Measurements from ENCODE around the gene SLC22A2.

Gene SLC22A2

GRCh38 chr6:160273196-160273595 lies 14.6 kb upstream of the SLC22A2 start:
- DNase-seq: no peak

GRCh38 chr6:160272707-160273106 lies 14.1 kb upstream of the SLC22A2 start:
- no peak for DNase-seq

- no peak for DNase-seq
Measured at GRCh38 chr6:160270347-160270746, 11.7 kb upstream of the SLC22A2 start.

GRCh38 chr6:160269771-160270170 lies 11.2 kb upstream of the SLC22A2 start:
- DNase-seq: no peak

- no peak for DNase-seq
Measured at GRCh38 chr6:160269023-160269521, 10.5 kb upstream of the SLC22A2 start.

GRCh38 chr6:160267102-160267501 lies 8.5 kb upstream of the SLC22A2 start:
- DNase-seq: no peak

GRCh38 chr6:160265869-160266476 lies 7.4 kb upstream of the SLC22A2 start:
- no peak for DNase-seq

GRCh38 chr6:160264061-160264612 lies 5.5 kb upstream of the SLC22A2 start:
- DNase-seq: no peak

GRCh38 chr6:160263196-160263939 lies 4.7 kb upstream of the SLC22A2 start:
- no peak for DNase-seq

- no peak for DNase-seq
Measured at GRCh38 chr6:160261991-160262680, 3.5 kb upstream of the SLC22A2 start.

- DNase-seq: no peak
Measured at GRCh38 chr6:160260803-160261450, 2.3 kb upstream of the SLC22A2 start.

- no peak for DNase-seq
Measured at GRCh38 chr6:160260367-160260766, 1.7 kb upstream of the SLC22A2 start.

- DNase-seq: no peak
Measured at GRCh38 chr6:160259598-160259997, 977 bp upstream of the SLC22A2 start.

GRCh38 chr6:160259143-160259425 lies 463 bp upstream of the SLC22A2 start:
- no peak for DNase-seq

- DNase-seq: no peak
Measured at GRCh38 chr6:160256445-160256844, 2.2 kb downstream of the SLC22A2 start.

- DNase-seq: no peak
Measured at GRCh38 chr6:160254467-160255312, 3.9 kb downstream of the SLC22A2 start.

- no peak for DNase-seq
Measured at GRCh38 chr6:160253714-160254113, 4.9 kb downstream of the SLC22A2 start.

GRCh38 chr6:160253292-160253691 lies 5.3 kb downstream of the SLC22A2 start:
- no peak for DNase-seq

- DNase-seq: no peak
Measured at GRCh38 chr6:160252073-160252813, 6.4 kb downstream of the SLC22A2 start.

GRCh38 chr6:160249671-160250070 lies 8.9 kb downstream of the SLC22A2 start:
- no peak for DNase-seq

GRCh38 chr6:160248538-160248937 lies 10.1 kb downstream of the SLC22A2 start:
- no peak for DNase-seq

- DNase-seq: no peak
Measured at GRCh38 chr6:160247457-160247883, 11.2 kb downstream of the SLC22A2 start.

Measured in CD4-positive, alpha-beta T cell treated with Interleukin-15 for 1 hour (primary cell).